Glutamatergic neuron (in vitro differentiated cells): ENCODE measurements around the gene MYO5B. TPM values are rescaled to one million over a fixed set of nuclear protein-coding genes. Genes with fewer than 3 reads are reported as not detected.

ENCODE experiments used
- DNase-seq: peaks from one replicate; pipeline ENCODE4 v3.0.0; 2022
- H3K27ac Mint-ChIP-seq: one replicate; pipeline ENCODE4 v1.8.0; 2020; ENCODE audit warnings: mild to moderate bottlenecking, mixed read lengths, inconsistent platforms; ENCODE audit not compliant: unreplicated experiment
- H3K27me3 Mint-ChIP-seq: one replicate; pipeline ENCODE4 v1.8.0; 2020; ENCODE audit warnings: mild to moderate bottlenecking, moderate library complexity, mixed read lengths, inconsistent platforms; ENCODE audit not compliant: unreplicated experiment
- H3K36me3 Mint-ChIP-seq: one replicate; pipeline ENCODE4 v1.8.0; 2020; ENCODE audit warnings: mild to moderate bottlenecking, mixed read lengths, inconsistent platforms; ENCODE audit not compliant: unreplicated experiment
- H3K4me1 Mint-ChIP-seq: one replicate; pipeline ENCODE4 v1.8.0; 2020; ENCODE audit warnings: mild to moderate bottlenecking, low read depth, mixed read lengths, inconsistent platforms; ENCODE audit not compliant: unreplicated experiment
- H3K4me3 Mint-ChIP-seq: one replicate; pipeline ENCODE4 v1.8.0; 2020; ENCODE audit warnings: mild to moderate bottlenecking, mixed read lengths, inconsistent platforms; ENCODE audit not compliant: unreplicated experiment
- H3K9me3 Mint-ChIP-seq: one replicate; pipeline ENCODE4 v1.8.0; 2020; ENCODE audit warnings: mild to moderate bottlenecking, moderate library complexity, mixed read lengths, inconsistent platforms; ENCODE audit not compliant: unreplicated experiment
- CTCF ChIP-seq: fragments of 200-600 bp; sonication (generic); IDR thresholded peaks from one replicate; pipeline ENCODE4 v1.5.0; 2021; ENCODE audit not compliant: partially characterized antibody, unreplicated experiment
- total RNA-seq: library from RNA; stranded (reverse); fragmentation: NEBNext Ultra II Directional; extraction: Animal tissue kit (Norgen Biotek cat#: 25700); gene quantifications from one replicate; pipeline ENCODE4 v1.2.1, GENCODE V29; 2021; ENCODE audit not compliant: unreplicated experiment

MYO5B gene
- total RNA-seq, 1 donor from 2014 or later = 2.7 TPM

DNA sequence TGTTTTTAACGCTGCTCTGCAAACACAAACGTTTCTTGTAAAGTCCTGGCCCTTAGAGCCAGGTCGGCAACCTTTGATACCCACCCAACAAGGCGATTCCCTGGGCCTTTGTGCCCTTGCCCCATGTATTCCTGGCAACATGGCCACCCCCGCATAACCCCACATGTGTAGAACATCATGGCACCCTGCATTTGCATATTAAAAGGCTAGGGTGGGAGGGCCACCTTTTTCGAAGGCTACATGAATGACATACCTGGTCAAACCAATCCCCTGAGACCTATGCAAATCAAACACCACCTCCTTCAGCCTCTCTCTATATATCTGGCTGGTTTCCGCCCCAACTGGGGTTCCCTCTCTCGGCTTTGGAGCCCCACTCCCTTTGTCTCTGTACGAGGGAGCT, 105.2 kb downstream of the MYO5B start:
- Mint-ChIP-seq H3K4me3 (no peak overlapping the region), H3K27ac (no peak overlapping the region), H3K9me3 (no peaks in the 10 kb centered on the region), H3K27me3 (peaks cover 3% of the 10 kb centered on the region), H3K36me3 (no peaks in the 10 kb centered on the region), H3K4me1 (peaks cover 8% of the 10 kb centered on the region)
- TF ChIP-seq CTCF = no peak
- no peak for DNase-seq

GRCh38 chr18:50083708-50084107, 111.2 kb downstream of the MYO5B start:
- DNase-seq = no peak
- Mint-ChIP-seq H3K4me1 (no peaks in the 10 kb centered on the region), H3K27ac (no peak overlapping the region), H3K36me3 (no peaks in the 10 kb centered on the region), H3K27me3 (peaks cover 3% of the 10 kb centered on the region), H3K9me3 (peaks cover 4% of the 10 kb centered on the region), H3K4me3 (no peak overlapping the region)
- TF ChIP-seq CTCF = no peak

- no peak for DNase-seq
- TF ChIP-seq CTCF = no peak
- H3K27ac Mint-ChIP-seq = no peak overlapping the region
These were observed 113.9 kb downstream of the MYO5B start for GRCh38 chr18:50080932-50081560.

GRCh38 chr18:50080316-50080715, 114.6 kb downstream of the MYO5B start:
- no peaks in the 10 kb centered on the region for H3K4me1 Mint-ChIP-seq
- no peak for DNase-seq
- no peak overlapping the region for H3K27ac Mint-ChIP-seq
- peaks cover 4% of the 10 kb centered on the region for H3K9me3 Mint-ChIP-seq
- no peak overlapping the region for H3K4me3 Mint-ChIP-seq
- TF ChIP-seq CTCF = no peak
- H3K36me3 Mint-ChIP-seq = no peaks in the 10 kb centered on the region
- peaks cover 2% of the 10 kb centered on the region for H3K27me3 Mint-ChIP-seq

More at GRCh38 chr18:50080932-50081560, 113.9 kb downstream of the MYO5B start:
- H3K27me3 Mint-ChIP-seq = peaks cover 2% of the 10 kb centered on the region
- no peaks in the 10 kb centered on the region for H3K4me1 Mint-ChIP-seq
- H3K4me3 Mint-ChIP-seq = no peak overlapping the region
- peaks cover 4% of the 10 kb centered on the region for H3K9me3 Mint-ChIP-seq
- no peaks in the 10 kb centered on the region for H3K36me3 Mint-ChIP-seq

DNA sequence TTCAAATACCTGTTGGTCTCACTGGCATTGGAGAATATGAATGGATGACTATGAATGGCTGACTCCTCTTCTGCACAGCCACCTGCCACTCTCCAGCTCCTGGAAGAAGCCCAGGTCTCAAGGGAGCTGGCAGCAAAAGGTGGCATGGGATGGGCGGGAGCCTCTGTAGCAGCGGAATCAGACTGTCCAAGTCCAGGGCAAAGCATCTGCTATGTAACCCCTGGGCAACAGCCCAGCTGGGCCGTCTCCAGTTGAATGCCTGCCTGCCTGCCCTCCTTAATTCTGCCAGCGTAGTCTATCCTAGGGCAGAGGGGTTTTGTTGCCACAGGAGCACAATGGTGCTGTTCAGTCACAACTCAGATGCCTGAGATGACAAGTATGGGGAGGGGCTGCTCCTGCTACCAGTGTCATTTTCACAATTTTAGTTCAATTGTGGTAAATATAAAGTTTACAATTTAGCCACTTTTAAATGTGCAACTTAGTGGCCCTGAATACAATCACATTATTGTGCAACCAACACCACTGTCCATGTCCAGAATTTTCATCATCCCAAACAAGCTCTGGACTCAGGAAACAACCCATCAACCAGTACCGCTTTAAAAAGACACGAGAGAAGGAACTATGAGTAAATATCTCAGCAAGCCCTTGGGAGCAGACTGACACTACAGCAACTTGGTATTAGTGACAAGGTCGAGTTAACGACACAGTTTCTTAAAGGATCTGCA, 115.2 kb downstream of the MYO5B start:
- TF ChIP-seq CTCF = no peak
- Mint-ChIP-seq H3K4me1 (no peaks in the 10 kb centered on the region), H3K27me3 (peaks cover 2% of the 10 kb centered on the region), H3K27ac (no peak overlapping the region), H3K4me3 (no peak overlapping the region), H3K9me3 (peaks cover 4% of the 10 kb centered on the region), H3K36me3 (no peaks in the 10 kb centered on the region)
- no peak for DNase-seq
